Fibroblast of lung (primary cell): ENCODE measurements around the gene NKAIN2. TPM values are rescaled to one million over a fixed set of nuclear protein-coding genes. Genes with fewer than 3 reads are reported as not detected.

Experiments used
- DNase-seq, 2 donors: peaks; one replicate each; pipeline versions ENCODE4 v3.0.0 to v3.0.0-alpha.2; 2010; ENCODE audit warnings: low read depth in 2 of 2
- H2AFZ ChIP-seq: 2 replicates; pipeline ENCODE4 v1.5.1; 2012; ENCODE audit warnings: low read length, control low read depth, inconsistent platforms
- H3K27ac ChIP-seq: 2 replicates; pipeline ENCODE4 v1.5.1; 2011; ENCODE audit warnings: low read length, control low read depth; ENCODE audit not compliant: insufficient read depth
- H3K27me3 ChIP-seq: 2 replicates; pipeline ENCODE4 v1.5.1; 2011; ENCODE audit warnings: mild to moderate bottlenecking, low read length; ENCODE audit not compliant: control insufficient read depth, insufficient read depth
- H3K36me3 ChIP-seq: 2 replicates; pipeline ENCODE4 v1.5.1; 2011; ENCODE audit warnings: low read length; ENCODE audit not compliant: control insufficient read depth, insufficient read depth
- H3K4me1 ChIP-seq: 2 replicates; pipeline ENCODE4 v1.5.1; 2011; ENCODE audit warnings: low read length; ENCODE audit not compliant: control insufficient read depth, insufficient read depth; ENCODE audit errors: extremely low read depth
- H3K4me2 ChIP-seq: 2 replicates; pipeline ENCODE4 v1.5.1; 2011; ENCODE audit warnings: low read length, control low read depth; ENCODE audit not compliant: insufficient read depth; ENCODE audit errors: extremely low read depth
- H3K4me3 ChIP-seq, 4 experiments: fragments of 200-600 bp in 1 of 4; sonication (generic) in 1 of 4; replicated peaks in 1 of 4; 2 replicates each; pipeline ENCODE4 v1.5.1; 2011 to 2016; ENCODE audit warnings: low read length in 4 of 4, low read depth in 3 of 4, mild to moderate bottlenecking in 3 of 4, control low read depth in 2 of 4, inconsistent platforms in 1 of 4, mixed read lengths in 1 of 4; ENCODE audit not compliant: insufficient read depth in 1 of 4; ENCODE audit errors: control extremely low read depth in 1 of 4
- H3K79me2 ChIP-seq: 2 replicates; pipeline ENCODE4 v1.5.1; 2012; ENCODE audit warnings: mild to moderate bottlenecking, low read length, inconsistent platforms; ENCODE audit not compliant: control insufficient read depth, insufficient read depth
- H3K9ac ChIP-seq: 2 replicates; pipeline ENCODE4 v1.5.1; 2011; ENCODE audit warnings: mild to moderate bottlenecking, low read length, control low read depth; ENCODE audit not compliant: insufficient read depth
- H3K9me3 ChIP-seq: 2 replicates; pipeline ENCODE4 v1.5.1; 2012; ENCODE audit warnings: low read depth, low read length; ENCODE audit not compliant: control insufficient read depth, insufficient read depth
- H4K20me1 ChIP-seq: 2 replicates; pipeline ENCODE4 v1.5.1; 2011; ENCODE audit warnings: low read length; ENCODE audit not compliant: control insufficient read depth, insufficient read depth; ENCODE audit errors: extremely low read depth
- EZH2 ChIP-seq: IDR thresholded peaks from 2 replicates; pipeline ENCODE4 v1.5.1; 2012; ENCODE audit warnings: low read length, control low read depth, mild to moderate bottlenecking; ENCODE audit errors: missing control alignments
- polyA plus RNA-seq, 2 donors: library from polyadenylated mRNA; depleted of rRNA in 1 of 2; stranded (reverse) in 1 of 2; unstranded in 1 of 2; fragments of >200 nt; gene quantifications; 2 replicates each; pipeline ENCODE4 v1.2.1, GENCODE V29; 2011 to 2012; ENCODE audit warnings: missing spikeins in 1 of 2
- total RNA-seq: library from RNA; depleted of rRNA; stranded (reverse); fragments of >200 nt; gene quantifications from 2 replicates; pipeline ENCODE4 v1.2.1, GENCODE V29; 2014
- TF ChIP-seq, protein P1 (sequence below), 2 donors: IDR thresholded peaks in 1 of 2; conservative IDR thresholded peaks in 1 of 2; 1 replicate in 1 of 2; 2 replicates in 1 of 2; pipeline ENCODE4 v1.5.1; 2011 to 2012; ENCODE audit warnings: low read length in 2 of 2, control low read depth in 1 of 2, inconsistent platforms in 1 of 2, low read depth in 1 of 2, mild to moderate bottlenecking in 1 of 2

The NKAIN2 gene
- total and polyA plus RNA-seq, 2 donors (not counting 1 experiment from before 2014, with no cell fraction given), result not detected

DNA sequence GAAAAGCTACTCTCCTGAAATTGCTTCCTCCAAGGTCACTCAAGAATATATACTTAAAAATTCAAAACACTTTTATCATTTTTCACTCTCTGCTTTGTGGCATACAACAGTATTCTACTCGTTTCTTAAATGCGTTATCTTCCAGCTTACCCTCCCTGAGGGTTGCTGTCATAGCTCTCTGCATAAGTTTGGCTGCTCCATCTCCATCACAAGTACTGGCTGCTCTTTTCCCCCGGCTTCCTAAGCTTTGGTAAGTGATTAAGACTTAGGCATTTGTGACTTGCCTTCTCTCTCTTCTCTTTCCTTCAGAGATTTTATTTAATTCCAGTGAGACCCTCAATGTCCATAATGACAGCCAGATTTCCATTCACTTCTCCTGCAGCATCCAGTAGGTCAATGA, 128.3 kb downstream of the NKAIN2 start:
- no peak for DNase-seq
- Histone ChIP-seq H3K9ac (no peak overlapping the region), H4K20me1 (no peaks in the 10 kb centered on the region), H3K27ac (no peak overlapping the region), H3K9me3 (no peaks in the 10 kb centered on the region), H3K4me3 (no peak overlapping the region), H2AFZ (no peak overlapping the region), H3K4me1 (no peaks in the 10 kb centered on the region), H3K79me2 (no peaks in the 10 kb centered on the region), H3K4me2 (no peak overlapping the region), H3K27me3 (no peaks in the 10 kb centered on the region), H3K36me3 (no peaks in the 10 kb centered on the region)
- TF ChIP-seq EZH2, result no peak
- TF ChIP-seq, protein P1, sequence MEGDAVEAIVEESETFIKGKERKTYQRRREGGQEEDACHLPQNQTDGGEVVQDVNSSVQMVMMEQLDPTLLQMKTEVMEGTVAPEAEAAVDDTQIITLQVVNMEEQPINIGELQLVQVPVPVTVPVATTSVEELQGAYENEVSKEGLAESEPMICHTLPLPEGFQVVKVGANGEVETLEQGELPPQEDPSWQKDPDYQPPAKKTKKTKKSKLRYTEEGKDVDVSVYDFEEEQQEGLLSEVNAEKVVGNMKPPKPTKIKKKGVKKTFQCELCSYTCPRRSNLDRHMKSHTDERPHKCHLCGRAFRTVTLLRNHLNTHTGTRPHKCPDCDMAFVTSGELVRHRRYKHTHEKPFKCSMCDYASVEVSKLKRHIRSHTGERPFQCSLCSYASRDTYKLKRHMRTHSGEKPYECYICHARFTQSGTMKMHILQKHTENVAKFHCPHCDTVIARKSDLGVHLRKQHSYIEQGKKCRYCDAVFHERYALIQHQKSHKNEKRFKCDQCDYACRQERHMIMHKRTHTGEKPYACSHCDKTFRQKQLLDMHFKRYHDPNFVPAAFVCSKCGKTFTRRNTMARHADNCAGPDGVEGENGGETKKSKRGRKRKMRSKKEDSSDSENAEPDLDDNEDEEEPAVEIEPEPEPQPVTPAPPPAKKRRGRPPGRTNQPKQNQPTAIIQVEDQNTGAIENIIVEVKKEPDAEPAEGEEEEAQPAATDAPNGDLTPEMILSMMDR (conservative IDR thresholded peaks at IDR 0.05 in 1 of 2, IDR thresholded peaks at IDR 0.05 in 1 of 2; ENCODE audit: low read depth in 1 of 2, low read length in 2 of 2), result no peak

DNA sequence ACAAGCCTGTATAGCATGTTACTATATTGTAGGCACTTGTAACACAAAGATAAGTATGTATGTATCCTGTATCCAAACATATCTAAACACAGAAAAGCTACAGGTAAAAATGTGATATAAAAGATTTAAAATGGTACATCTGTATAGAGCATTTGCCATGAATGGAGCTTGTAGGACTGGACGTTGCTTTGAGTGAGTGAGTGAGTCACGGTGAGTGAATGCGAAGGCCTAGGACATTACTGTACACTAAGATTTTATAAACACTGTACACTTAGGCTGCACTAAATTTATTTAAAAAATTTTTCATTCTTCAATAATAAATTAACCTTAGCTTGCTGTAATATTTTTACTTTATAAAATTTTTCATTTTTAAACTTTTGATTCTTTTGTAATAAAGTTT, 136.9 kb downstream of the NKAIN2 start:
- Histone ChIP-seq H3K4me2 (no peak overlapping the region), H2AFZ (no peak overlapping the region), H3K27me3 (no peaks in the 10 kb centered on the region), H3K9ac (no peak overlapping the region), H3K9me3 (no peaks in the 10 kb centered on the region), H3K4me3 (no peak overlapping the region), H3K27ac (no peak overlapping the region), H4K20me1 (no peaks in the 10 kb centered on the region), H3K79me2 (no peaks in the 10 kb centered on the region), H3K36me3 (no peaks in the 10 kb centered on the region), H3K4me1 (no peaks in the 10 kb centered on the region)
- peak; percentile 30 to 33 for DNase-seq
- no peak for TF ChIP-seq EZH2
- TF ChIP-seq, protein P1 (conservative IDR thresholded peaks at IDR 0.05 in 1 of 2, IDR thresholded peaks at IDR 0.05 in 1 of 2; ENCODE audit: low read depth in 1 of 2, low read length in 2 of 2), result no peak

DNA sequence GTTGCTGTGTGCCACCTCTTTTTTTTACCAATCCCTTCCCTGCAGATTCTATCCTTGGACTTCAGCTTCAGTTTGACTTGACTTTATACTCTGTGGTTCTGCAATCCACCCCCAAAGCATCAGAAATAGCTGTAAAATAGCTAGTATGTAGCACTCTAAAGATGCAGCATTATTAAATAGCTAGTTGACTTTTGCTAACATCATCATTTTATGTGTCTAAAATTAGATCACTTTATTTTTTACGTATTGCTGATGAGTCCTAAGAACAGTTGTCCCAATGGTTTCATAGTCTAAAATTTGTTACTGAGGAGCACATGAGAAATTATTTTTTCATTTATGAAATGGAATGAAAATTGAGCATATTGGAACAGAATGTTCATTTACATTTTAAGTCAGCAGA, 138.2 kb downstream of the NKAIN2 start:
- DNase-seq, result no peak
- no peak overlapping the region for H3K4me2 ChIP-seq

More for the DNA sequence above, 138.2 kb downstream of the NKAIN2 start:
- Histone ChIP-seq H3K27me3 (no peaks in the 10 kb centered on the region), H2AFZ (no peak overlapping the region), H3K9ac (no peak overlapping the region), H3K9me3 (no peaks in the 10 kb centered on the region), H3K4me1 (no peaks in the 10 kb centered on the region), H3K4me3 (no peak overlapping the region), H3K27ac (no peak overlapping the region), H4K20me1 (no peaks in the 10 kb centered on the region), H3K36me3 (no peaks in the 10 kb centered on the region), H3K79me2 (no peaks in the 10 kb centered on the region)
- TF ChIP-seq EZH2, result no peak
- TF ChIP-seq, protein P1 (conservative IDR thresholded peaks at IDR 0.05 in 1 of 2, IDR thresholded peaks at IDR 0.05 in 1 of 2; ENCODE audit: low read depth in 1 of 2, low read length in 2 of 2), result no peak
